Type B pancreatic cell (in vitro differentiated cells): ENCODE results near the gene UBE2Q1. TPM values are rescaled to one million over a fixed set of nuclear protein-coding genes. Genes with fewer than 3 reads are reported as not detected.

ENCODE experiments used
- DNase-seq: peaks from one replicate; pipeline ENCODE4 v3.0.0; 2021; ENCODE audit warnings: mixed read lengths; ENCODE audit not compliant: unreplicated experiment; ENCODE audit errors: extremely low spot score
- H3K27ac Mint-ChIP-seq: 2 replicates; pipeline ENCODE4 v1.8.0; 2021; ENCODE audit warnings: mild to moderate bottlenecking, mixed read lengths
- H3K27me3 Mint-ChIP-seq: 2 replicates; pipeline ENCODE4 v1.8.0; 2021; ENCODE audit warnings: mixed read lengths
- H3K36me3 Mint-ChIP-seq: 2 replicates; pipeline ENCODE4 v1.8.0; 2021; ENCODE audit warnings: mixed read lengths
- H3K4me1 Mint-ChIP-seq: one replicate; pipeline ENCODE4 v1.8.0; 2021; ENCODE audit warnings: mixed read lengths; ENCODE audit not compliant: unreplicated experiment
- H3K4me3 Mint-ChIP-seq: 2 replicates; pipeline ENCODE4 v1.8.0; 2021; ENCODE audit warnings: mild to moderate bottlenecking, mixed read lengths
- H3K9me3 Mint-ChIP-seq: 2 replicates; pipeline ENCODE4 v1.8.0; 2021; ENCODE audit warnings: mixed read lengths
- CTCF ChIP-seq: fragments of 200-600 bp; sonication (generic); conservative IDR thresholded peaks from 2 replicates; pipeline ENCODE4 v1.5.0; 2021; ENCODE audit warnings: antibody characterized with exemption, mild to moderate bottlenecking
- total RNA-seq: library from RNA; stranded (reverse); gene quantifications from 2 replicates; pipeline ENCODE4 v1.2.1, GENCODE V29; 2021; ENCODE audit warnings: low replicate concordance

UBE2Q1 gene
- total RNA-seq, 1 donor from 2014 or later: 73.9 TPM

DNA sequence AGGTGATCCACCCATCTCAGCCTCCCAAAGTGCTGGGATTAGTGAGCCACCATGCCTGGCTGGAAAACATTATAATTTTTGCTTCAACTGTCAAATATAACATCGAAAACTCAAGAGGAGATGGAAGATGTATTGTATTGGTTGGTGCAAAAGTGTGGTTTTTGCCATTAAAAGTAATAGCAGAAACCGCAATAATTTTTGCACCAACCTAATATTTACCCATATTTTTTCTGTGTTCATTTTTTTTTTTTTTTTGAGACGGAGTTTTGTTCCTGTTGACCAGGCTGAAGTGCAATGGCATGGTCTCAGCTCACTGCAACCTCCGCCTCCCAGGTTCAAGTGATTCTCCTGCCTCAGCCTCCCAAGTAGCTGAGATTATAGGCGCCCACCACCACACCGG is 29.2 kb downstream of the UBE2Q1 start:
- Mint-ChIP-seq H3K27me3 (peaks cover 2% of the 10 kb centered on the region), H3K4me1 (peaks cover 2% of the 10 kb centered on the region), H3K4me3 (no peak overlapping the region), H3K9me3 (no peaks in the 10 kb centered on the region), H3K36me3 (no peaks in the 10 kb centered on the region), H3K27ac (no peak overlapping the region)
- TF ChIP-seq CTCF: no peak
- DNase-seq: no peak

DNA sequence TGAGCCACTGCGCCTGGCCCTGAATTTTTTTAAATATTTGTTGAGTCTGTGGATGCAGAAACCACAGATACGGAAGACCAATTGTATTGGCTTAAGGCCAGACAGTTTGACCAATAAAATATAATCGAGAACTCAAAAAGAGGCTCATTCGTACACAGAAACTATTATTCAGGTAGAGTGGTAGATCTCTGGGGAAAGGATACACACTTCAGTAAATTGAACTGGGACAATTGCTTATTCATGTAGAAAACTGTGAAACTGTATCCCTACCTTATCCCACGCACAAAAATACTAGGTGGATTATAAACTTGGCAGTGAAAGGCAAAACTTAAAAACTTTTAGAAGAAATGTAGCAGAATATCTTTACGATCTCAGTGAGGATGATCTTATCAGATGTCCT is 31.3 kb downstream of the UBE2Q1 start:
- no peak overlapping the region for H3K4me3 Mint-ChIP-seq
- H3K27ac Mint-ChIP-seq: no peak overlapping the region
- no peaks in the 10 kb centered on the region for H3K9me3 Mint-ChIP-seq
- H3K4me1 Mint-ChIP-seq: no peaks in the 10 kb centered on the region
- no peaks in the 10 kb centered on the region for H3K36me3 Mint-ChIP-seq
- no peak for TF ChIP-seq CTCF
- DNase-seq: no peak
- peaks cover 8% of the 10 kb centered on the region for H3K27me3 Mint-ChIP-seq

DNA sequence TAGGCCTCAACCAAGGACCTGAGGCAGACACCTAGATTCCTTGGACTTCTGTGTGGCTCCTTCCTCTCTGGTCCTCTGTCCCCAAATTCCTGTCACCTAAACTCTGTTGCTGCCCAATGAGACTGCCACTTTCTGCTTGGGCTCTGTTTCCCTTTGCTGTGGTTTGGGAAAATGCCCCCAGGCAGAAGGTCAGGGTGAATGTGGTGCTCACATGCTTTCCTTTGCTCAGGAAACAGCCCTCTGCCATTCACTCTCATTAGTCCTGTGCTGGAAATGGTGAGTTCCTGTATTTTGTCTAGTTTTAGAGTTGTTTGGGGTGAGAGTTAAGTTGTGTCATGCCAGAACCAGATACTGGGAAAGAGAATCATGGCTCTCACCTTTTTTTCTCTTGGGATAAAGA is 33.6 kb downstream of the UBE2Q1 start:
- no peaks in the 10 kb centered on the region for H3K9me3 Mint-ChIP-seq
- TF ChIP-seq CTCF: no peak
- peaks cover 6% of the 10 kb centered on the region for H3K4me1 Mint-ChIP-seq
- DNase-seq: no peak
- no peak overlapping the region for H3K4me3 Mint-ChIP-seq
- H3K36me3 Mint-ChIP-seq: no peaks in the 10 kb centered on the region
- no peak overlapping the region for H3K27ac Mint-ChIP-seq
- peaks cover 15% of the 10 kb centered on the region for H3K27me3 Mint-ChIP-seq

- peaks cover 30% of the 10 kb centered on the region for H3K27me3 Mint-ChIP-seq
- no peaks in the 10 kb centered on the region for H3K36me3 Mint-ChIP-seq
- H3K27ac Mint-ChIP-seq: no peak overlapping the region
- peaks cover 6% of the 10 kb centered on the region for H3K4me1 Mint-ChIP-seq
- TF ChIP-seq CTCF: no peak
- H3K9me3 Mint-ChIP-seq: no peaks in the 10 kb centered on the region
- no peak overlapping the region for H3K4me3 Mint-ChIP-seq
- no peak for DNase-seq
Observed at GRCh38 chr1:154521695-154522094, 36.8 kb downstream of the UBE2Q1 start.

- H3K27me3 Mint-ChIP-seq: peaks cover 41% of the 10 kb centered on the region
Observed at GRCh38 chr1:154520333-154520732, 38.1 kb downstream of the UBE2Q1 start.

More at GRCh38 chr1:154520333-154520732, 38.1 kb downstream of the UBE2Q1 start:
- H3K27ac Mint-ChIP-seq: no peak overlapping the region
- peaks cover 6% of the 10 kb centered on the region for H3K4me1 Mint-ChIP-seq
- H3K4me3 Mint-ChIP-seq: no peak overlapping the region
- H3K9me3 Mint-ChIP-seq: no peaks in the 10 kb centered on the region
- no peak for DNase-seq
- no peaks in the 10 kb centered on the region for H3K36me3 Mint-ChIP-seq
- no peak for TF ChIP-seq CTCF
